ENCODE data around the gene CALR. TPM values are rescaled to one million over a fixed set of nuclear protein-coding genes. Genes with fewer than 3 reads are reported as not detected.

CALR gene
- total and polyA plus RNA-seq, 2 donors (not counting 3 experiments of a cell fraction or from before 2014, with no cell fraction given): 1,135 to 1,636 TPM

- no peak for DNase-seq (ENCODE audit: low read depth, low spot score)
These were observed 15.4 kb upstream of the CALR start for GRCh38 chr19:12922959-12923358.

More at GRCh38 chr19:12922959-12923358, 15.4 kb upstream of the CALR start:
- Histone ChIP-seq H3K9ac (replicated peaks; ENCODE audit: extremely low read depth, insufficient read depth, low read length) (no peak overlapping the region), H3K9me1 (replicated peaks; ENCODE audit: control insufficient read depth, extremely low read depth, insufficient read depth, low read length) (no peaks in the 10 kb centered on the region), H3K79me2 (ENCODE audit: control insufficient read depth, insufficient read depth, low read length) (no peaks in the 10 kb centered on the region), H3K36me3 (ENCODE audit: control insufficient read depth in 2 of 2, extremely low read depth in 1 of 2, insufficient read depth in 2 of 2, low read length in 2 of 2) (peaks cover 16 to 33% of the 10 kb centered on the region in 2 experiments), H2AFZ (ENCODE audit: low read depth, low read length) (no peak overlapping the region), H3K4me1 (ENCODE audit: control insufficient read depth, extremely low read depth, insufficient read depth, low read length) (no peaks in the 10 kb centered on the region), H3K9me3 (replicated peaks; ENCODE audit: control insufficient read depth, insufficient read depth, low read length) (no peaks in the 10 kb centered on the region), H3K27me3 (ENCODE audit: control insufficient read depth in 2 of 2, insufficient read depth in 2 of 2, low read length in 2 of 2) (no peaks in the 10 kb centered on the region), H4K20me1 (replicated peaks; ENCODE audit: control insufficient read depth, extremely low read depth, insufficient read depth, low read length) (no peaks in the 10 kb centered on the region), H3K4me2 (ENCODE audit: insufficient read depth, low read length) (no peak overlapping the region), H3K4me3 (replicated peaks in 1 of 3; ENCODE audit: insufficient read depth in 1 of 3, low read depth in 1 of 3, low read length in 3 of 3) (no peak overlapping the region), H3K27ac (ENCODE audit: insufficient read depth, low read depth, low read length) (no peak overlapping the region)
- FAIRE-seq: no peak
- CTCF ChIA-PET: no interaction called here
- intact Hi-C loops (cut with micrococcal nuclease): no loop called here
- POLR2A ChIA-PET: no interaction called here
- TF ChIP-seq CTCF (IDR thresholded peaks at IDR 0.05; ENCODE audit: extremely low read depth in 1 of 2, insufficient read depth in 1 of 2, low read depth in 1 of 2, low read length in 2 of 2) (no peak), EZH2 (IDR thresholded peaks at IDR 0.05; ENCODE audit: borderline replicate concordance, low read depth, low read length, severe bottlenecking) (no peak), FOS (IDR thresholded peaks at IDR 0.05; ENCODE audit: borderline replicate concordance, insufficient read depth, low read length) (no peak), GATA2 (IDR thresholded peaks at IDR 0.05; ENCODE audit: insufficient read depth, insufficient read length, low read depth, low read length) (no peak), JUN (IDR thresholded peaks at IDR 0.05; ENCODE audit: borderline replicate concordance, insufficient read depth, insufficient read length, low read depth) (no peak), MYC (IDR thresholded peaks at IDR 0.05; ENCODE audit: low read depth, low read length) (no peak), POLR2AphosphoS5 (IDR thresholded peaks at IDR 0.05; ENCODE audit: insufficient read depth, low read depth, low read length) (no peak)
- dilution Hi-C loops (cut with MboI; ENCODE audit: extremely low pct_ligation_motif_present, low sequenced_read_pairs): no loop called here
- no TSS peak for BruUV-seq (replicated peaks)

Measured in endothelial cell of umbilical vein (primary cell).